Activated effector memory CD4-positive, alpha-beta T cell treated with anti-CD3 and anti-CD28 coated beads, Interleukin-2, amount 50 U/mL, for 16 hours (primary cell): Measurements from ENCODE around the gene DHX35.

Source experiments
- DNase-seq: peaks from one replicate; pipeline ENCODE4 v3.0.0-alpha.2; 2020

The DHX35 gene

DNA sequence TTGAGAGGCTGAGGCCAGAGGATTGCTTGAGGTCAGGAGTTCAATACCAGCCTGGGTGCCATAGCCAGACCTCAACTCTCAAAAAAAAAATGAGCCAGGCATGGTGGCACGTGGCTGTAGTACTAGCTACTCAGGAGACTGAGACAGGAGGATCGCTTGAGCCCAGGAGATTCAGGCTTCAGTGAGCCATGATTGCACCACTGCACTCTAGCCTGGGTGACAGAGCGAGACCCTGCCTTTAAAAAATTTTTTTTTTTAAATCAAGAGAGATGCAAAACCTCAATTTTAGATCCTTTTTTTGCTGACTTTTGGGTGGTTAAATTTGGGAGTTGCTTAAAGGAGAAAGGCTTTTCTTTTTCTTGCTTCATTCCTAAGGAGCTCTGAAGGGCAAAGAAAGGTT, 70.9 kb downstream of the DHX35 start:
- no peak for DNase-seq

DNA sequence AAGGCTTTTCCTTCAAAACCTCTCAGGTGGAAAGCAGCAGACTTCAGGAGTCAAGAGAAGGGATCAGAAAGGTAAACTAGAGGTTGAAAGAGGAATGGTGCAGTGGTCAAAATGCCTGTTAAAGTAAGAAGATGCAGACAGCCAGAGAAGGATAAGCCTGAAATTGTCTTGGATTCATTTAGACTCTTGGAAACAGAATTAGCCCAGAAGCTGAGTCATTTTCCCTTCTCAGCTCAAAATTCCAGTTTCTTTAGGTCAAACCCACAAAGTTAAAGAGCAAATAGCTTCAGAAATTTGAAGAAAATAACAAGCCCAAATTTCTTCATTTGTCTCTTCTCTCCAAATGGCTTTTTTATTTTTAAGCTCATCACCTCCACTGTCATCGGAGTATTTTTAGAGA, 73.9 kb downstream of the DHX35 start:
- DNase-seq: no peak

DNA sequence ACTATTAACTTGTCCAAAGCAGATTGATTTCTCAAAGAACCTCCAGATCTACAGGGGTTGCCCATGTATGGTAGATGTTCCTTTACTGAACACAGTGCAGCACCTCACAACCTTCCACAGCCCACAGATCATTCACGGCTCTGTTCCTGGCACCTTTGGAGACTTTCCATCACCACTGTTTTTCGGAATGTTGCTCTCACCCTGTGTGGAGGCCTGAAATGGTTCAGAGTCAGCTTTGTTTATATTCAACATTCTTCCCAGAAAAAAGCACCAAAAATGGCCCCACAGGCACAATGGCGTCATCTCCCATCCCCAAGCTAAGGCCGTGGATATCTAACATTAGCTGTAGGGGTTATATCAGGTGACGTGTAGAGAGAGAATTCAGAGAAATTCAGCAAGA, 74.7 kb downstream of the DHX35 start:
- no peak for DNase-seq

DNA sequence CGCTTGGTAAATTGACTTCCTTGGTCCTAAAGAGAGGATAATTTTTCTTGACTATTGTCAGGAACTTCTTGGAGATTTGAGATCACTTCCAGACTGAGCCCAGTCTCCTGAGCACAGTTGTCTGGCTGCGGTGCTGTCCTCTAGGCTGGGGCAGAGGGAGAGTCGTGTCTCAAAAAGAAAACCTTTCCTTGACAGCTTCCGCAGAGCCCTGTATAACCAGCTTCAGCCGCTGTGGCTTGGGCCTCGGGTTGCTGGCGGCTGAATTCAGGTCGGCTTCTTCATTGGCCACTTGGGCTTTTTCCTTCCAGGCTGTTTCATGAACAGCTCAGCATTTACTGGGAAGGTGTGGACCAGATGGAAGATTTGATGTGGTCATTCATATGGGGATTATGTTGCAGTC, 75.9 kb downstream of the DHX35 start:
- no peak for DNase-seq

DNA sequence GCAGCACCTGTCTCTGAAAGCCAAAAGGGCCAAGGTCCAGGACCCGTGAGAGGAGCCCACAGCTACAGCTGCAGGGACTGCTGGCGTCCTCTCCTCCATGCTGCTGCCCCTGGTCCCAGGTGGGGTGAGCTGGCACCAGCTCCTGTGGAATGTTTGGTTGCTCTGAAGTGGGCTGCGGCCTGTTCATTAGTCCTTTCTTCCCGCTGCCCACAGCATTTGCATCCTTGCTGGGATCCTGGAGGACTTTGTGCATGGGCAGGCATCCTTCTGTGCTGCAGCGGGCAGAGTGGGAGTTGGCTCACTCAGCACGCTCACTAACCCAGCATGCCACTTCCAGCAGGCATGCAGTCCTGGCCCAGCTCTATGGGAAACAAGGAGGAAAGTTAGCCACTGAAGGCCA, 76.4 kb downstream of the DHX35 start:
- DNase-seq: no peak

DNA sequence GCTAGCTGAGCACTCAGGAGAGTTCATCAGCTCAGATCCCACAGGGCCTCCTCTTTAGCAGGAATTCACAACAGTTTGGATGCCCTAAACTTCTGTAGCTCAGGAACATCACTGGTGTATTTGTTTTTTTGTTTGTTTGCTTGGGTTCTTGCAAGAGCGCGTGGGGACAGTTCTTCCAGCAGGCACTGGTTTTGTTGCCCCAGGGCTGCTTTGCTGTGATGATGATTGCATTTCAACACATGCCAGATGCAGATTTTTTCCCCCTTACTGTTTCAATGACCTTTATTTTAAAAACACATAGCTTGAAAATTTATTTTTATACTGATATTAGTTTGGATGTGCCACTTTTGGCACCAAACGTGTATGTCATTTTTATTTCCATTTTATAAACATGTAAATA, 77.1 kb downstream of the DHX35 start:
- DNase-seq: no peak

DNA sequence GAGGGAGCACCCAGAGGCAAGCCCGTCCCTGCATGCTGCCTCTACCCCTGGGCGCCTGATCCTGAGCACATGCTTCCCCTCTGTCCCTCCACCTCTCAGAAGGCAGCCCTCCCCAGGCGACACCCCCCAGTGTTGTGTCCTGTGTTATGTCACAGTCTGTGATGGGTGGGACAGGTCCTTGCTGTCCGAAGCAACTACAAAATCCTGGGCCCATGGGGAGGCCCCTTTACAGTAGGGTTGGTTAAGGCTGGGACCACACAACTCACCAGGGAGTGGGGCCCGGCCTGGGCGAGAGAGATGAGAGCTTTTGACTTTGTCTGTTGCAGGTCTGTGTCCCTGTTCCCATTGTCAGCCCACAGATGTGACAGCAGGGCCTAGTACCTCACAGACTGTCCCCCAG, 78.0 kb downstream of the DHX35 start:
- DNase-seq: no peak

DNA sequence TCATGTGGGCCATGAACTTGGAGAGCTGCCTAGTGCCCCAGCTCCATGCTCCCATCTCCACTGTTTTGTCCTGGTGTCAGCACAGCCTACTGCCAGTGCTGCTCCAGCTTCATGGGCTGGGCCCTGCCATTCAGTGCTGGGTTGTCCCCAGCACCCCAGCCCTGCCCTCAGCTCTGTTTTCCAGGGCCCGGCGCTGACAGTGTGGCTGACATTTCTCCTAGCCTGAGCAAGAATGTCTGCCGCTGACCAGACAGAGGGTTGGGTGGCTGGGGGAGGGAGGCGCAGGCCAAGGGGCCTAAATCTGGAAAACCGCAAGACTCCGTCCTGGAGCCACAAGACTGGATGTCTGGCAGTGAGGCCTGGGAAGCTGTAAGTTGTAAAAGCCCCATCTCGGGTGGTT, 78.9 kb downstream of the DHX35 start:
- no peak for DNase-seq

DNA sequence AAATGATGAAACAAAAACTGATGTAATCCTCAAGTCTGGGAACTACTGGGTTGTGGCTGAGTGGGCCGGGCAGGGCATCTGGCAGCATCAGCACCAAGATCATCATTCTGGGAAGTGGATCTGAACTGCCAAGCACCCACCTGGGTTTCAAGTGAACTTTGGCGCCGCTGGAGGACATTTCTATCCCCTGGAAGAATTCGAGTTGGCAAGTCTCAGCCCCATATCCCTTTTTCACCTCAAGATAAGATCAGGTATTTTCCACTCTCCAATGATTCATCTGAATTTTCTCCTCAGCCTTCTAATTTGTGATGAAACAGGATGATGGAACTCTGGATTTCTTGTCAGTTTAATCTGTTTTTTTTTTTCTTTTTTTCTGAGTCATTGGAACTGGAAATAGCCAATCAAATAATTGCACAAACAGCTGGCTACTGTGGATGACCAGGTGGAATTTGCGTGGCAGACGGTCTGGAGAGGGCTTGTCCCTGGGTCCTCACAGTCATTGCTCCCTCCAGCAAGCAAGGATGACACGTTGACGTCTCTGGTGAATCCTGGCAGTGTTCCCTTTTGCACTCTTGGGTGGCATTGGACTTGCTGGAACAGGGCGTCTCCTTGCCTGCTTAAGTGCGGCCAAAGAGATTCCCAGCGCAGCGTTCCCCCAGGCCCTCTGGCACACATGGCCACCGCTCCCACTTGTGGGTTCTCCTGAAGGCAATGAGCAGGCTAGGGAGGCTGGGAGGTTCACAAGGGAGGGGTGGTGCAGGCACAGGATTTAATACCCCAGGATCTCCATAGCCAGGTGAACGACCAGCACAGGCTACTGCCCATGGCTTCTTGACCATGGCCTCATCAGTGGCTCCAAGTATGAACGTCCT, 80.4 kb downstream of the DHX35 start:
- DNase-seq: no peak

DNA sequence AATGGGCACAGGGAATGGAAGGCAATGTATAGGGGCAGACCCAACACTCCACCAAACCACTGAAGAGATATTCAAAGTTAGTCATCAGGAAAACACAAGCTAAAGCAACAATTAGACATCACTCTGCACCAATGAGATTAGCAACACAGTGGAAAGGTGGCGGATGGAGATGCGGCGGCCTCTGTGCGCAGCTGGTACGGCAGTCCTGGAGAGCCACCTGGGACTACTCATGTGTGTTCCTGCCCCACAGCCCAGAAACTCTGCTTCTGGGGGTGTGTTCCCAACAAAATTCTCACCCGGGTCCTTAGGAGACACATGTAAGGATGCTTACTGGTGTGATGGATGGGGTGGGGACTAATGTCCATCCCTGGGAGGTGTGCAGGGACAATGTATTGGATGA, 82.4 kb downstream of the DHX35 start:
- no peak for DNase-seq

DNA sequence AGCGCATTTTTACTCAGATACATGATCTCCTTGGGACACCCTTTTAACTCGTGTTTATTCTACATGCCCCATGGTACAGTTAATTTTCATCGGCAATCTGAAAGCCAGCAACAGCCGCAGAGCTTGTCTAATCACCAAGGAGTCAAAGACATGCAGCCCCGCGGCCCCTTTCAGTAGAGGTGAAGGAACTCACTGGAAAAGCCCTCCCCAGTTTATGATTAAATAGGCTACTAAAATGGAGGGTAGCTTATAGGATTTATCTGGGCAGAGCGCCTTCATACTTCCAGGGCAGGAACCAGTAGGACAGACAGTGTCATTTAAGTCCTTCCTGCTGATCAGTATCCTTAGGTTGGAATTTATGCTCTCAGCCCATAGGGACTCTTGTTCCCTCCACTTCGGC, 83.5 kb downstream of the DHX35 start:
- no peak for DNase-seq

DNA sequence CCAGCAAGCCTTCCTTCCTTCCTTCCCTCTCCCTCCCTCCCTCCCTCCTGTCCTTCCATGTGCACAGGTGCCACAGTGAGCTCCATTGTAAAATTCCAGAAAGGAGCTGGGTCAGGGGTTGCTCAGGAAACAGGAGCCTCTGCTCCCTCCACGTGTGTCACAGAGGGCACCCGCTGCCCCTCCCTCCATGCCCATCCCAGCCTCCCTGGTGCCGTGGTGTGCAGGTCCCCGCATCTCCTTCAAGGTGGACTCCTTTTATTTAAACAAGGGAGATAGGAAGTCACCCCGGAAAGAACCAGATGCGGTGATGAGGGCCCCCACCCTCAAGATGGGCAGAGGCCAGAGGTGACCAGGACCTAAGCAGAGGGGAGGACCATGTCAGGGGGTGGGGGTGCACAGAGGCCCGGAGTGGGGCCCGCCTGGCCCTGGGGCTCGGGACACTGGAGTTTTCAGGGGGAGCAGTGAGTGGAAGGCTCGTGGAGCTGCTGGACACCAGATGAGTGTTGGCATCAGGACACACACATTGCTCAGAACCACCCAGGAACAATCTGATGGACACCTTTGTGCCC, 85.4 kb downstream of the DHX35 start:
- DNase-seq: no peak

DNA sequence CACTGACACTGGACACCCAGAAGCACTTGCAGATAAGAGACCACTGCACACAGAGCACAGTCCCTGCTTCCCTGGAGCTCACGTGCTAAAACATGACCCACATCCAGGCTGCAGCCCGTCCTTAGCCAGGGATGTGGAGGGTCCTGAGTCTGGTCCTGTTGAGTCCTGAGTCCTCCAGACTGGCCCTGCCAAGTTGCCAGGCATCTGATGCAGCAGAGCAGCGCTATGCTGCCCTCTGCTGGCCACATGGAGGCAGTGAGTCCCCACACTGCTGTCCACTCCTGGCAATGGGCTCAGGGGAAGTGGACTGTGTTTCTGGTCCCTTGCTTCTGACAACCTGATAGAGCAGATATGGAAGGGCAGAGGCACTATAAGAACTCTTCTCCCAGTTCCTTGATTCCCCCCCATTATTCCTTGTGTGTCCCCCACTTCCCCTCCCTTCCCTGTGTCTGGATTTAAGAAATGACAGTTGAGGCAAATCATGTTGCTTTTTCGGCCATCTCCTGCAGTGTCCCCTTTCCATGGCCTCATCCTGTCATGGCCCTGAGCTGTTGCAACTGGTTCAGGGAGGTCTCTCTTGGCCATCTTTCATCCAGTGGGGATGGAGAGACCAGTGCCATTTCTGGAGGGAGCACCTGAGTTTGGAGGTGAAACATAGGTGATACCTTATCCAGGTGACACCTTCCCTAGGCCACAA, 86.0 kb downstream of the DHX35 start:
- DNase-seq: peak; percentile 91

DNA sequence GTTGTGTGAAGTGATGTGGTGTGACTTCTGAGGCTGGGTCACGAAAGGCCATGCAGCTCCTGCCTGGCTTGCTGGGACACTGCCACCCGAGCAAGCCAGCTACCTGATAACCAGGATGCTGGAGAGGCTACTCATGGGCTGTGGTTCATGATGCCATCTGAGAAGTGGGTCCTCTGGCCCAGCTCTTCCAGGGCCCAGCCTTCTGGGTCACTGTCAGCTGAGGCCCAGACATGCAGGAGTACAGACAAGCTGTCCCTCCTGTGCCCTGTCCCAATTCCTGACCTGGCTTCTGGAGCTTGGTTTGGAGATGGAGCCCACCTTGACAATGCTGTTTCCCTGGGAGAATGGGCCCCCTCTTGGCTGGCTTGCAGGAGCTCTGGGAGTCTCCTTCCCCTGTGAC, 87.0 kb downstream of the DHX35 start:
- no peak for DNase-seq

DNA sequence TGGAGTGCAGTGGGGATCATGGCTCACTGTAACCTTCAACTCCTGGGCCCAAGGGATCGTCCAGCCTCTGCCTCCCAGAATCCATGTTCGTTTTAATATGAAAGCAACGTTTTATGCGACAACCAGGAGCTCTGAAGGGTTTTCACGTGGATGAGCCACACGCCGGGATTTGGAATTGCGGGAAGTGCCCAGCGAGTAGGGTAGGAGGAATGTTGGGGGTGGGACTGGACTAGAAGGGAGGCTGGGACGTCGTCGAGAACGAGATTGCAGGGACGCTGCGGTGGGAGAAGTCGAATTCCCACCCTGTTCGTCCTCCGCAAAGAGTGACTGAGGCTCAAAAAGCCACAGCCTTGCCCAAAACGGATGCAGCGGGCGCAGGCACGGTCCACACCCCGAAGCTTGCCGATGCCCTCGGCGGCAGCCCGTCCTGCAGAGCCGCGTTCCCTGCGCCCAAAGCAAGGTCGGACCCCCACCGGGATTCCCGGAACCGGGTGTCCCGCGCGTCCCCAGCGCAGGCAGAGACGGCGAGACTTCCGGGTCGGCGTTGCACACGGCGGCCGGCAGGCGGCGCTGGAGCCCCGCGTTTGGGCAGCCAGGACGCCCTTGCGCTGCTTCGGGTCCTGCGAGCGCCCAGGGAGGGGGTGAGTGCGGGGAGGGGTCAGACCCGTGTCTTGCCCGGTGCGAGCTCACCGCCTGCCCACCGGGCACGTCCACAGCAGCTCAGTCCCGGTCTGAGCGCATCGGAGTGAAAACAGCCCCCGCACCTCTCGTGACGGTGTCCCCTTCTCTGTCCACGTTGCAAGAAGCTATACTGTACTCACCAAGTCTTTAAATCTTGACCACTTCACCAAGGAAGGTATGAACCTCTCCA, 87.8 kb downstream of the DHX35 start:
- peak; percentile 92 for DNase-seq

DNA sequence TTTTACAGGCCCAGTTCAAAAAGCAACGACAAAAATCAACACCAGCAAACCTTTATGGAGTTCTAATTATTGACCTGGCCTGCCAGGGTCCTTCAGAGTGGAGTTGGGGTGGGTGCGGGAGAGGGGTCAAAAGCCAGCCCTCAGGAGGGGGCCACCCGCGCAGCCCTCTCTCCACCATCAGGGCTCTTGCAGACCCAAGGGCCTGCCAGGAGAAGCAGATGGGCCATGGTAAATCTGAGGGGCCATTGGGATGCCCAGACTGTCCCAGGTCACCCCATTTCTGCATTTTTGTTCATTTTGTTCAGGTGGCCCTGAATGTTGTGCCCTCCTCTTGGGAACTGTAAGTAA, 88.4 kb downstream of the DHX35 start:
- no peak for DNase-seq

DNA sequence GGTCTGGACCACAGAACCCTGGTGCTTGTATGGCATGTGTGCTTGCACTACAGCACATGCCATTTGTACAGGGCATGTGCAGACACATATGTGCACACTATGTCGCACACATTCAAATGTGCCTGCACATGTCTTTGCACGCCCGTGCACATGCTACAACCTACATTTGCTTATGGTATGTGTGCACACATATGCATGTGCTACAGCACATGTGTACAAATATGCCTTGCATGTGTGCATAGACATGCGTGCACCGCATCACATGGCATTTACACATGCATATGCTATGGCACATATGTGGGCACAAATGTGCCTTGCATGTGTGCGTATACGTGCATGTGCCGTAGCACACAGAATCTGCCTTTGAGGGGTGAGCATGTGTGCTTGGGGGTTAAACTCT, 90.5 kb downstream of the DHX35 start:
- no peak for DNase-seq

DNA sequence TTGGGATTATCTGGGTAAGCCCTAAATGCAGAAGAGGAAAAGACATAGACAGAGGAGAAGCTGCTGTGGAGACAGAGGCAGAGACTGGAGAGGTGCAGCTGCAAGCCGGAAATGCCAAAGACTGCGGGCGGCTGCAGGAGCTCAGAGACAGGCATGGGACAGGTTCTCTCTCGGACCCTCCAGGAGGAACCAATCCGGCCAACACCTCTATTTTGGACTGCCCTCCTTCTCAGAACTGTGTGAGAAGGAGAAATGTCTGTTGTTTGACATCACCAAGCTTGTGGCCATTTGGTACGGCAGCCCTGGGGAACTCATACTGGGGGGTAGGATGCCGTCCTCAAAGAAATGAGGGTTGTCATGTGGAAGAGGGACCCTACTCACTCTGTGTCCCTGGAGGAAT, 95.0 kb downstream of the DHX35 start:
- DNase-seq: no peak

DNA sequence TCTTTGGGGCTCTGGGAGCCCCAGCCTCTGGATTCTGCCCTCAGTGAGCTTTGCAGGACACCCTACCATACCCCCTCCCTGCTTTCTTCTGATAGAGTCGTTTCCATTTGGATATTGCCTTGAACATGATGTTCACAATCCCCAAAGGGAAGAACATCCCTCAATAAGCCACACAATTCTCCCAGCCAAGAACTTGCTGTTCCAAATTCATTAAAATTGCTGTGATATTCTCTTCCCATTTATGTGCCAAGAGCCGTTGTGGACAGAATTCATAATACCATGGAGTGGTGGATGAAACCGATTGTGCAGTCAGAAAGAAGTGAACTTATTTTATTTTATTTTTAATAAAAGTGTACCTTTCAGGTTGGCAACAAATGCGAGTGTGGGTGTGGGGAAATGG, 95.8 kb downstream of the DHX35 start:
- no peak for DNase-seq

DNA sequence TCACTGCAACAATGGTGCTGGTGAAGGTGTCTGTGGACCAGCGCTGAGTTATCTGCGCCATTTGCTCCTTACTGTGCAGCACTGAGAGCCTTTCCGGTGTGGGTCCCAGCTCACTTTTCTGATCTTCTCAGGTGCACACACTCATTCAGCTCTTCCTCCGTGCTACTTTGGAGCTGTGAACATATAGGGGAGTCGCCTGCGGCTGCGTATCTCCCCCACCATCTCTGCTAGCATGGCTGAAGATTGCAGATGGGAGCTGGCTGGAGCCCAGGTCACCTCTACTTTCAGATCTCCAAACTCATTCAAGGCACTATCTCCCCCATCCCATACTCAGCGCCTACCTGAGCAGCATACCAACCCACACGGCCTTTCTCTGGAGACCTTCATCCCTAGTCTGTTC, 96.9 kb downstream of the DHX35 start:
- DNase-seq: no peak

DNA sequence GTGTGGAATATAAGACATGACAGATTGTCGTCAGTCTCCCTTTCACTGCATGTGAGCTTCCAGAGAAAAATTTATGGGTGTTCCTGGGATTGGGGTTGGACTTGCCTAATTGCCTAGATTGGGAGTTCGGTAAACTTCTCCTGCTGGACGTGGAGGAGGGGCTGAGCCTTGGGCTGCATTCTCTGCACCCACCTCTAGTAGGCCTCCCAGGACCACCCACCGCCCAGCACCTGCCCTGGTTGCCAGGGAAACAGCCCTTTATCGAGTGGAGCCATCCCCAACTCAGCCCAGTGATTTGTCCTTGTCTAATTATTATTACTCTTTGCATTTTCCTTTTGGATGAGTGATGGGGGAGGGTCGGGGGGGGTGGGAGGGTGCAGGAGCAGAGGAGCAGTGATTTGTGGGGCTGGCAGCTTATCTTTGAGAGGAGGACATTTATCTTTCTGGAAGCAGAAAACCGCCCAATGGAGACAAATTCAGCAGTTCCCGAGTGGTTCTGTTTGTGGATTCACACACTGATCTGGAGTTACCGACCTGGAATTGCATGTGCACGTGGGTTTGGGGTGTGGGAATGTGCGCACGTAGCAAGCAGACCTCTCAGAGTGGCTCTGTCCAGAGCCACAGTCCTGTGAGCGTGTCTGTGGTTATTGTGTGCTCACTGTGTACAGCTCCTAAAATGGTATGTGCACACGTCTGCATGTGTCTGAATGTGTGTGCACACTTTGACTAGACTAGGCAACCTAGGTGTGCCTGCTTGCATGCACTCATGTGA, 104.5 kb downstream of the DHX35 start:
- DNase-seq: no peak

DNA sequence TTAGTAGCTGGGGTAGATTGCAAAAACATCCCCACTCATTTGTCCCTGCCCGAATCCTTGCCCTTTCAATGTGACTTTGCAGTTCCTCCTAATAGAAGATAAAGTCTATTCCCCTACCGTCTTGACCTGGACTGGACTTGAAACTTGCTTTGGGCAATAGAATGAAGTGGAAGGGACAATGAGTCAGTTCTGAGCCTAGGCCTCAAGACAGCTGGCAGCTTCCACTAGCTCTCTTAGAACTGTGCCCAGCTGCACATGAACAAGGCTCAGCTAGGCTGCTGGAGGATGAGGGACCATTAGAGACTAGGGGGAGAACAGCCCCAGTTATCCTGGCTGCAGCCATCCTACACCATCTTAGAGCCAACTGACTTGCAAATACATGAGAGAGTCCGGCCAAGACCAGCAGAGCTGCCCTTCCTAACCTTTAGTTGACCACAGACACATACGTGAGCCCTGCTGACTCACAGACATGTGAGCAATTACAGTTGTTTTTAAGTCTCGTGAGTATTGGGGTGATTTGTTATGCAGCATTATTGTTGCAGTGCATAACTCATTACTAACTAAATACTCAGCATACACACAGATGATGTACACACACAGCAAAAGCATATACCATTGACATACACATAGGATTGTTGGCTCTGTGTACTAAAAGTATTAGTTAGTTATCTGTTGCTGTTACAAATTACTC, 105.5 kb downstream of the DHX35 start:
- DNase-seq: no peak
